SK-N-SH (cell line): Measurements from ENCODE around the gene SH3D21. TPM values are rescaled to one million over a fixed set of nuclear protein-coding genes. Genes with fewer than 3 reads are reported as not detected.

Source experiments
- CTCF ChIA-PET: fragments of 300-600, 350-600 bp; formaldehyde crosslinking; extraction: SDS; loops from one replicate; lab custom pipeline; 2021; lab: Yijun Ruan, JAX
- POLR2A ChIA-PET: fragments of 350-600 bp; sonication (Branson Sonifier 250); formaldehyde crosslinking; extraction: SDS; loops from one replicate; lab custom pipeline; 2020; ENCODE audit warnings: antibody characterized with exemption, inconsistent platforms; lab: Yijun Ruan, JAX
- DNase-seq: peaks from one replicate; pipeline ENCODE4 v3.0.0; 2012
- H2AFZ ChIP-seq: fragments of 200-600 bp; sonication (generic); 2 replicates; pipeline ENCODE4 v1.8.1; 2016; ENCODE audit warnings: antibody characterized with exemption, mild to moderate bottlenecking, low read depth
- H3F3A ChIP-seq: fragments of 200-600 bp; sonication (generic); replicated peaks from 2 replicates; pipeline ENCODE3; 2016; ENCODE audit warnings: antibody characterized with exemption, mild to moderate bottlenecking; ENCODE audit not compliant: insufficient read depth
- H3K27ac ChIP-seq, 2 experiments: fragments of 200-500 bp in 1 of 2; fragments of 200-600 bp in 1 of 2; sonication (Bioruptor generic) in 1 of 2; sonication (generic), shearing (Covaris generic) in 1 of 2; 2 replicates each; pipeline versions ENCODE4 v1.5.1 to v1.6.1; 2014 to 2016; ENCODE audit warnings: low read depth in 2 of 2, inconsistent platforms in 1 of 2, low read length in 1 of 2, mild to moderate bottlenecking in 1 of 2, mixed read lengths in 1 of 2
- H3K27me3 ChIP-seq: fragments of 200-600 bp; sonication (generic), shearing (Covaris generic); 2 replicates; pipeline ENCODE4 v1.6.1; 2016; ENCODE audit warnings: mixed run types; ENCODE audit not compliant: insufficient read depth
- H3K36me3 ChIP-seq, 2 experiments: fragments of 200-500 bp in 1 of 2; fragments of 200-600 bp in 1 of 2; sonication (Bioruptor generic) in 1 of 2; sonication (generic) in 1 of 2; replicated peaks in 1 of 2; 2 replicates each; pipeline versions ENCODE3 to v1.5.1; 2014 to 2016; ENCODE audit warnings: low read length in 1 of 2, mild to moderate bottlenecking in 1 of 2; ENCODE audit not compliant: insufficient read depth in 2 of 2, control insufficient read depth in 1 of 2
- H3K4me1 ChIP-seq, 2 experiments: fragments of 200-500 bp in 1 of 2; fragments of 200-600 bp in 1 of 2; sonication (Bioruptor generic) in 1 of 2; sonication (generic), shearing (Covaris generic) in 1 of 2; 2 replicates each; pipeline versions ENCODE4 v1.5.1 to v1.6.1; 2014 to 2016; ENCODE audit warnings: low read depth in 1 of 2, low read length in 1 of 2, mixed run types in 1 of 2; ENCODE audit not compliant: insufficient read depth in 2 of 2, control insufficient read depth in 1 of 2
- H3K4me2 ChIP-seq: fragments of 200-600 bp; sonication (generic), shearing (Covaris generic); 2 replicates; pipeline ENCODE4 v1.6.1; 2017; ENCODE audit warnings: mixed run types
- H3K4me3 ChIP-seq, 2 experiments: fragments of 200-500 bp in 1 of 2; fragments of 200-600 bp in 1 of 2; sonication (Bioruptor generic) in 1 of 2; sonication (generic), shearing (Covaris generic) in 1 of 2; 2 replicates each; pipeline versions ENCODE4 v1.5.1 to v1.8.1; 2014 to 2016; ENCODE audit warnings: low read depth in 2 of 2, inconsistent platforms in 1 of 2, low read length in 1 of 2, mild to moderate bottlenecking in 1 of 2, mixed read lengths in 1 of 2, moderate library complexity in 1 of 2
- H3K79me2 ChIP-seq: fragments of 200-600 bp; sonication (generic); 2 replicates; pipeline ENCODE4 v1.8.1; 2017; ENCODE audit warnings: mild to moderate bottlenecking; ENCODE audit not compliant: insufficient read depth
- H3K9ac ChIP-seq: fragments of 200-600 bp; sonication (generic); 2 replicates; pipeline ENCODE4 v1.6.1; 2017; ENCODE audit warnings: mixed run types
- H3K9me2 ChIP-seq: fragments of 200-600 bp; sonication (generic); 2 replicates; pipeline ENCODE4 v1.6.1; 2017; ENCODE audit warnings: mixed run types
- H3K9me3 ChIP-seq: fragments of 200-600 bp; sonication (generic); 2 replicates; pipeline ENCODE4 v1.6.1; 2017; ENCODE audit warnings: mixed run types, mild to moderate bottlenecking, moderate library complexity
- H4K20me1 ChIP-seq: fragments of 200-600 bp; sonication (generic); 2 replicates; pipeline ENCODE4 v1.6.1; 2017; ENCODE audit warnings: mild to moderate bottlenecking, mixed run types; ENCODE audit not compliant: insufficient read depth
- ELF1 ChIP-seq: IDR thresholded peaks from 2 replicates; pipeline ENCODE4 v1.4.0; 2012
- EP300 ChIP-seq, 2 experiments: IDR thresholded peaks; 2 replicates each; pipeline versions ENCODE4 v1.4.0 to v1.6.1; 2012; ENCODE audit warnings: borderline replicate concordance in 1 of 2, low read depth in 1 of 2, low read length in 1 of 2
- EZH2phosphoT487 ChIP-seq: fragments of 200-600 bp; sonication (generic); IDR thresholded peaks from 2 replicates; pipeline ENCODE4 v1.6.1; 2017; ENCODE audit warnings: low read depth, mixed run types, mild to moderate bottlenecking, antibody characterized with exemption, moderate library complexity, borderline replicate concordance
- FOSL2 ChIP-seq: IDR thresholded peaks from 2 replicates; pipeline ENCODE4 v1.4.0; 2012; ENCODE audit warnings: low read depth, mild to moderate bottlenecking, moderate library complexity, borderline replicate concordance
- FOXJ3 ChIP-seq: sonication (generic); formaldehyde crosslinking; IDR thresholded peaks from 2 replicates; pipeline ENCODE4 v1.5.1; 2020; ENCODE audit warnings: mild to moderate bottlenecking, missing genetic modification reagents
- FOXM1 ChIP-seq: IDR thresholded peaks from 2 replicates; pipeline ENCODE4 v1.4.0; 2012; ENCODE audit warnings: low read depth, mild to moderate bottlenecking
- GABPA ChIP-seq: IDR thresholded peaks from 2 replicates; pipeline ENCODE4 v1.4.0; 2012; ENCODE audit warnings: low read depth, mild to moderate bottlenecking
- MEF2A ChIP-seq: IDR thresholded peaks from 2 replicates; pipeline ENCODE4 v1.4.0; 2012; ENCODE audit warnings: low read depth, borderline replicate concordance
- NFIC ChIP-seq: IDR thresholded peaks from 2 replicates; pipeline ENCODE4 v1.4.0; 2012; ENCODE audit warnings: borderline replicate concordance
- NRF1 ChIP-seq: IDR thresholded peaks from 2 replicates; pipeline ENCODE4 v1.6.1; 2012; ENCODE audit warnings: low read depth, mild to moderate bottlenecking, low read length
- RAD21 ChIP-seq: IDR thresholded peaks from 2 replicates; pipeline ENCODE4 v1.6.1; 2012; ENCODE audit warnings: mild to moderate bottlenecking, low read length
- RCOR1 ChIP-seq: fragments of 150-350 bp; IDR thresholded peaks from 2 replicates; pipeline ENCODE4 v1.6.1; 2017; ENCODE audit warnings: antibody characterized with exemption, low read length
- RXRA ChIP-seq: IDR thresholded peaks from 2 replicates; pipeline ENCODE4 v1.4.0; 2012; ENCODE audit warnings: low read depth, mild to moderate bottlenecking, borderline replicate concordance
- SIN3A ChIP-seq: IDR thresholded peaks from 2 replicates; pipeline ENCODE4 v1.6.1; 2012; ENCODE audit warnings: low read depth, mild to moderate bottlenecking, low read length, moderate library complexity, borderline replicate concordance
- TAF1 ChIP-seq: IDR thresholded peaks from 2 replicates; pipeline ENCODE4 v1.6.1; 2012; ENCODE audit warnings: low read depth, mild to moderate bottlenecking, low read length, moderate library complexity, borderline replicate concordance
- WGBS: methylation state at CpG from one replicate; pipeline ENCODE4 v1.1.6; 2017; ENCODE audit warnings: low lambda C conversion rate; 5-methylcytosine and 5-hydroxymethylcytosine counted together
- polyA plus RNA-seq, 3 experiments: library from polyadenylated mRNA; depleted of rRNA; stranded (reverse); fragments of >200 nt; gene quantifications; 2 replicates each; pipeline ENCODE4 v1.2.3, GENCODE V29; 2012
- TF ChIP-seq, protein P1 (sequence below): IDR thresholded peaks from 2 replicates; pipeline ENCODE4 v1.4.0; 2012; ENCODE audit warnings: low read depth, borderline replicate concordance
- TF ChIP-seq, protein P2 (sequence below): IDR thresholded peaks from 2 replicates; pipeline ENCODE4 v1.4.0; 2012; ENCODE audit warnings: low read depth, borderline replicate concordance
- TF ChIP-seq, protein P3 (sequence below): fragments of 150-350 bp; IDR thresholded peaks from 2 replicates; pipeline ENCODE4 v1.6.1; 2017; ENCODE audit warnings: antibody characterized with exemption, low read length, low read depth, borderline replicate concordance

The SH3D21 gene
- polyA plus RNA-seq, 1 of the 3 experiments (the other 2 are of a cell fraction): 1.6 TPM

DNA sequence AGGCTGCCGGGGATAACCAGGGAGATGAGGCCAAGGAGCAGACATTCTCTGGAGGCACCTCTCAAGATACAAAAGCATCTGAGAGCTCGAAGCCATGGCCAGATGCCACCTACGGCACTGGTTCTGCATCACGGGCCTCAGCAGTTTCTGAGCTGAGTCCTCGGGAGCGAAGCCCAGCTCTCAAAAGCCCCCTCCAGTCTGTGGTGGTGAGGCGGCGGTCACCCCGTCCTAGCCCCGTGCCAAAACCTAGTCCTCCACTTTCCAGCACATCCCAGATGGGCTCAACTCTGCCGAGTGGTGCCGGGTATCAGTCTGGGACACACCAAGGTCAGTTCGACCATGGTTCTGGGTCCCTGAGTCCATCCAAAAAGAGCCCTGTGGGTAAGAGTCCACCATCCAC, 19.4 kb upstream of the SH3D21 start:
- H3K79me2 ChIP-seq: peaks cover 80% of the 10 kb centered on the region
- H3K4me1 ChIP-seq: peaks cover 0 to 29% of the 10 kb centered on the region in 2 experiments; a peak in 3 of 4 replicates
- TF ChIP-seq FOXJ3 (CRISPR knock-in tag) (no peak), FOSL2 (no peak)
- no peak overlapping the region for H3K9ac ChIP-seq
- H3K36me3 ChIP-seq: peaks cover 71 to 77% of the 10 kb centered on the region in 2 experiments
- no peak overlapping the region for H3K4me2 ChIP-seq
- no peaks in the 10 kb centered on the region for H3K27me3 ChIP-seq
- H4K20me1 ChIP-seq: peaks cover 34% of the 10 kb centered on the region
- no peaks in the 10 kb centered on the region for H3K9me3 ChIP-seq
- no peak overlapping the region for H3K4me3 ChIP-seq
- no peak overlapping the region for H2AFZ ChIP-seq
- POLR2A ChIA-PET: no interaction called here
- no peak for DNase-seq
- H3F3A ChIP-seq: peaks cover 34% of the 10 kb centered on the region
- H3K9me2 ChIP-seq: no peaks in the 10 kb centered on the region
- WGBS: no CpG with 5 or more reads among the region's 13 CpGs
- CTCF ChIA-PET: interaction anchor here (0.6 to 10.3 kb wide), 10 partner anchors 14 to 190 kb away, joined by 3 to 103 read pairs (median 8); partner anchors contain the start of genes EVA1B, SH3D21 and TRAPPC3
- no peak overlapping the region; a peak in 1 of 4 replicates for H3K27ac ChIP-seq

DNA sequence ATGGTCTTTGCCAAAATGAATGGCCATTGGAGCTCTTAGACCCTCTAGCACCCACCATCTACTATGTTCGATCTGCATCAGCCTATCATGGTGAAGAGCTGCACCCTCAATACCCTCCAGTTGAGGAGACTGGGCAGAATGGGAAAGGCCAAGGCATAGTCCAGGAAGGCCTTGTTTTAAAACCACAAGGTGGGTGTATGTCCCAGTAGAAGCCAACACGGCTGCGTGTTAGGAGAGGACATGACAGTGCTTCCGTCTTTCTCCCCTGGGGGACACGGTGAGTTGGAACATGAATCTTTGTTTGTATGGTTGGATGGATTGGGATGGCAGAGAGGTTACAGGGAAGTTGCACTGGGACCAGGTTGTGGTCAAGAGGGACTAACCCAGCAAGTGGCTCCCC, 18.6 kb upstream of the SH3D21 start:
- 98% methylated on average over 5 of the region's 5 CpGs for WGBS
- no peak for TF ChIP-seq GABPA
- Histone ChIP-seq H3K79me2 (peaks cover 78% of the 10 kb centered on the region), H3K27me3 (no peaks in the 10 kb centered on the region), H3K9me3 (no peaks in the 10 kb centered on the region), H2AFZ (no peak overlapping the region), H3K27ac (no peak overlapping the region; a peak in 1 of 4 replicates), H3K9me2 (no peaks in the 10 kb centered on the region), H4K20me1 (peaks cover 28% of the 10 kb centered on the region), H3K9ac (no peak overlapping the region), H3K4me2 (no peak overlapping the region), H3K4me1 (peaks cover 0 to 27% of the 10 kb centered on the region in 2 experiments; a peak in 3 of 4 replicates), H3K4me3 (no peak overlapping the region), H3K36me3 (peaks cover 77 to 83% of the 10 kb centered on the region in 2 experiments), H3F3A (peaks cover 27% of the 10 kb centered on the region)
- CTCF ChIA-PET: interaction anchor here (1.1 to 10.3 kb wide), 6 partner anchors 13 to 188 kb away, joined by 4 to 103 read pairs (median 9); partner anchors contain the start of gene TRAPPC3
- no peak for DNase-seq
- POLR2A ChIA-PET: interaction anchor here (0.9 kb wide), 1 partner anchor 54 kb away, joined by 3 read pairs; no protein-coding TSS in a partner anchor

DNA sequence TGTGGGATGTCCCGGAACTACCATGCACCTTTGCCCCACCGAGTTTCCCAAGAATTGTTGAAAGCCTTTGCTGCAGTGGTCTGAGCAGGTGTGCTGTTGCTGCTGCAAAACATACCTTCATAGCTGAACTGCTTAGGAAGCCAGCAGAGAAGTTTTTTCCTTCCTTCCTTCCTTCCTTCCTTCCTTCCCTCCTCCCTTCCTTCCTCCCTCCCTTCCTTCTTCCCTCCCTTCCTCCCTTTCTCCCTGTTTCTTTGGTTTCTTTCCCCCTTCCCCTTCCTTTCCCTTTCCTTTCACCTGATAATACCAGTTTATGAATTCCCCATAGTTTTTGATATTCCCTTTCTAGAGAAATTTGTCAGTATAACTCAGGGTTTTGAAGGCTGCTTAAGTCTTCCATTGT, 10.8 kb upstream of the SH3D21 start:
- H3K27me3 ChIP-seq: no peaks in the 10 kb centered on the region
- H3K4me3 ChIP-seq: no peak overlapping the region
- H3K27ac ChIP-seq: 0 out of 4 replicates have a peak overlapping the region, but pooled peaks of 1 of the 2 experiments have one; percentile 14
- CTCF ChIA-PET: interaction anchor here (0.6 to 1.0 kb wide), 2 partner anchors 10 to 11 kb away, joined by 3 to 5 read pairs; partner anchors contain the start of gene SH3D21
- H3K4me1 ChIP-seq: peaks cover 0 to 9% of the 10 kb centered on the region in 2 experiments; a peak in 2 of 4 replicates
- peaks cover 59 to 62% of the 10 kb centered on the region in 2 experiments for H3K36me3 ChIP-seq
- H3F3A ChIP-seq: peaks cover 46% of the 10 kb centered on the region
- H3K79me2 ChIP-seq: peaks cover 36% of the 10 kb centered on the region
- POLR2A ChIA-PET: no interaction called here
- no peaks in the 10 kb centered on the region for H3K9me3 ChIP-seq
- no peaks in the 10 kb centered on the region for H3K9me2 ChIP-seq
- peaks cover 8% of the 10 kb centered on the region for H4K20me1 ChIP-seq
- no peak overlapping the region for H2AFZ ChIP-seq
- no peak overlapping the region for H3K9ac ChIP-seq
- no peak for DNase-seq
- no peak overlapping the region for H3K4me2 ChIP-seq
- WGBS: 90% methylated on average over 2 of the region's 2 CpGs
- TF ChIP-seq TAF1: no peak
- TF ChIP-seq FOSL2: no peak
- TF ChIP-seq EP300 (IDR thresholded peaks at IDR 0.05; ENCODE audit: borderline replicate concordance in 1 of 2, low read depth in 1 of 2, low read length in 1 of 2): no peak
- TF ChIP-seq, protein P1, sequence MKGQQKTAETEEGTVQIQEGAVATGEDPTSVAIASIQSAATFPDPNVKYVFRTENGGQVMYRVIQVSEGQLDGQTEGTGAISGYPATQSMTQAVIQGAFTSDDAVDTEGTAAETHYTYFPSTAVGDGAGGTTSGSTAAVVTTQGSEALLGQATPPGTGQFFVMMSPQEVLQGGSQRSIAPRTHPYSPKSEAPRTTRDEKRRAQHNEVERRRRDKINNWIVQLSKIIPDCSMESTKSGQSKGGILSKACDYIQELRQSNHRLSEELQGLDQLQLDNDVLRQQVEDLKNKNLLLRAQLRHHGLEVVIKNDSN: no peak
- TF ChIP-seq, protein P2, sequence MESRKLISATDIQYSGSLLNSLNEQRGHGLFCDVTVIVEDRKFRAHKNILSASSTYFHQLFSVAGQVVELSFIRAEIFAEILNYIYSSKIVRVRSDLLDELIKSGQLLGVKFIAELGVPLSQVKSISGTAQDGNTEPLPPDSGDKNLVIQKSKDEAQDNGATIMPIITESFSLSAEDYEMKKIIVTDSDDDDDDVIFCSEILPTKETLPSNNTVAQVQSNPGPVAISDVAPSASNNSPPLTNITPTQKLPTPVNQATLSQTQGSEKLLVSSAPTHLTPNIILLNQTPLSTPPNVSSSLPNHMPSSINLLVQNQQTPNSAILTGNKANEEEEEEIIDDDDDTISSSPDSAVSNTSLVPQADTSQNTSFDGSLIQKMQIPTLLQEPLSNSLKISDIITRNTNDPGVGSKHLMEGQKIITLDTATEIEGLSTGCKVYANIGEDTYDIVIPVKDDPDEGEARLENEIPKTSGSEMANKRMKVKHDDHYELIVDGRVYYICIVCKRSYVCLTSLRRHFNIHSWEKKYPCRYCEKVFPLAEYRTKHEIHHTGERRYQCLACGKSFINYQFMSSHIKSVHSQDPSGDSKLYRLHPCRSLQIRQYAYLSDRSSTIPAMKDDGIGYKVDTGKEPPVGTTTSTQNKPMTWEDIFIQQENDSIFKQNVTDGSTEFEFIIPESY: no peak
- TF ChIP-seq NRF1: no peak
- no peak for TF ChIP-seq RAD21
- TF ChIP-seq SIN3A: no peak
- no peak for TF ChIP-seq FOXM1
- no peak for TF ChIP-seq RCOR1
- no peak for TF ChIP-seq NFIC
- no peak for TF ChIP-seq MEF2A
- no peak for TF ChIP-seq RXRA
- no peak for TF ChIP-seq EZH2phosphoT487
- no peak for TF ChIP-seq ELF1
- TF ChIP-seq, protein P3, sequence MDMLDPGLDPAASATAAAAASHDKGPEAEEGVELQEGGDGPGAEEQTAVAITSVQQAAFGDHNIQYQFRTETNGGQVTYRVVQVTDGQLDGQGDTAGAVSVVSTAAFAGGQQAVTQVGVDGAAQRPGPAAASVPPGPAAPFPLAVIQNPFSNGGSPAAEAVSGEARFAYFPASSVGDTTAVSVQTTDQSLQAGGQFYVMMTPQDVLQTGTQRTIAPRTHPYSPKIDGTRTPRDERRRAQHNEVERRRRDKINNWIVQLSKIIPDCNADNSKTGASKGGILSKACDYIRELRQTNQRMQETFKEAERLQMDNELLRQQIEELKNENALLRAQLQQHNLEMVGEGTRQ: no peak
